Activated CD8-positive, alpha-beta memory T cell treated with anti-CD3 and anti-CD28 coated beads, Interleukin-2, amount 10 ng/mL, durations not matched to agents 7 days and 5 days (primary cell): Measurements from ENCODE around the gene SOWAHD. TPM values are rescaled to one million over a fixed set of nuclear protein-coding genes. Genes with fewer than 3 reads are reported as not detected.
"Not testable (repeated sequence)": the region's sequence is repeated elsewhere in the genome, so short reads cannot be mapped to it uniquely, and the experiment has no call there.

Experiments
- ATAC-seq: fragments of 150-1000 bp; cut with Tn5 transposase; one replicate; pipeline ENCODE4 v1.10.0; 2021; ENCODE audit warnings: moderate library complexity
- CTCF ChIA-PET: fragments of 350-600 bp; sonication (Branson Sonifier 250); formaldehyde crosslinking; loops from one replicate; lab custom pipeline; 2021; ENCODE audit warnings: antibody characterized with exemption; lab: Charles Lee
- DNase-seq: peaks from one replicate; pipeline ENCODE4 v3.0.0-alpha.2; 2020
- H3K27ac Mint-ChIP-seq: one replicate; pipeline ENCODE4 v1.8.0; 2021; ENCODE audit warnings: mild to moderate bottlenecking, mixed read lengths
- H3K27me3 Mint-ChIP-seq: one replicate; pipeline ENCODE4 v1.8.0; 2021; ENCODE audit warnings: mixed read lengths
- H3K36me3 Mint-ChIP-seq: one replicate; pipeline ENCODE4 v1.8.0; 2021; ENCODE audit warnings: mild to moderate bottlenecking, mixed read lengths
- H3K4me1 Mint-ChIP-seq: one replicate; pipeline ENCODE4 v1.8.0; 2021; ENCODE audit warnings: mixed read lengths
- H3K4me3 Mint-ChIP-seq: one replicate; pipeline ENCODE4 v1.8.0; 2021; ENCODE audit warnings: mild to moderate bottlenecking, moderate library complexity, mixed read lengths
- H3K9me3 Mint-ChIP-seq: one replicate; pipeline ENCODE4 v1.8.0; 2022; ENCODE audit warnings: low read depth, mixed read lengths
- total RNA-seq, 2 experiments: library from RNA; stranded (reverse); gene quantifications; one replicate each; pipeline ENCODE4 v1.2.3, GENCODE V29; 2021

The SOWAHD gene
- total RNA-seq, 2 experiments from 2014 or later = 2.1 to 4.7 TPM

GRCh38 chrX:119745283-119745848, 13.0 kb upstream of the SOWAHD start:
- ATAC-seq = no peak
- H3K9me3 Mint-ChIP-seq = no peaks in the 10 kb centered on the region
- DNase-seq = no peak
- H3K4me3 Mint-ChIP-seq = no peak overlapping the region
- H3K36me3 Mint-ChIP-seq = no peaks in the 10 kb centered on the region
- H3K27me3 Mint-ChIP-seq = no peaks in the 10 kb centered on the region
- CTCF ChIA-PET = interaction anchor here (0.7 to 0.9 kb wide), 3 partner anchors 8 to 34 kb away, joined by 3 to 4 read pairs (median 3); no protein-coding TSS in a partner anchor
- H3K4me1 Mint-ChIP-seq = peaks cover 4% of the 10 kb centered on the region
- H3K27ac Mint-ChIP-seq = no peak overlapping the region

GRCh38 chrX:119750131-119750530, 8.3 kb upstream of the SOWAHD start:
- CTCF ChIA-PET = interaction anchor here (1.1 to 1.6 kb wide), 3 partner anchors 20 to 35 kb away, joined by 3 to 8 read pairs (median 4); no protein-coding TSS in a partner anchor
- Mint-ChIP-seq H3K4me1 (peaks cover 19% of the 10 kb centered on the region), H3K4me3 (peak overlapping the region; percentile 43), H3K27ac (peak overlapping the region; percentile 54)
- H3K27me3 Mint-ChIP-seq, ATAC-seq, H3K9me3 Mint-ChIP-seq, DNase-seq, H3K36me3 Mint-ChIP-seq: not testable (repeated sequence)

GRCh38 chrX:119750751-119751150, 7.6 kb upstream of the SOWAHD start:
- not testable (repeated sequence) for H3K4me3 Mint-ChIP-seq, ATAC-seq, H3K27me3 Mint-ChIP-seq, H3K27ac Mint-ChIP-seq, H3K36me3 Mint-ChIP-seq, DNase-seq, H3K9me3 Mint-ChIP-seq
- H3K4me1 Mint-ChIP-seq = peaks cover 24% of the 10 kb centered on the region
- CTCF ChIA-PET = interaction anchor here (1.6 kb wide), 1 partner anchor 34 kb away, joined by 4 read pairs; no protein-coding TSS in a partner anchor

- Mint-ChIP-seq H3K27ac (peak overlapping the region; percentile 98), H3K9me3 (peaks cover 2% of the 10 kb centered on the region), H3K4me3 (no peak overlapping the region), H3K36me3 (peaks cover 1% of the 10 kb centered on the region), H3K27me3 (no peaks in the 10 kb centered on the region), H3K4me1 (peaks cover 46% of the 10 kb centered on the region)
- no peak for DNase-seq
- no peak for ATAC-seq
- CTCF ChIA-PET = interaction anchor here (1.2 to 8.1 kb wide), 6 partner anchors 8 to 179 kb away, joined by 3 to 37 read pairs (median 4); no protein-coding TSS in a partner anchor
Observed at GRCh38 chrX:119753001-119753400, 5.4 kb upstream of the SOWAHD start.

GRCh38 chrX:119753639-119754257, 4.6 kb upstream of the SOWAHD start:
- peak overlapping the region; percentile 98 for H3K27ac Mint-ChIP-seq
- peak; percentile 28 for ATAC-seq
- CTCF ChIA-PET = interaction anchor here (1.1 to 8.1 kb wide), 8 partner anchors 9 to 271 kb away, joined by 3 to 37 read pairs (median 4); no protein-coding TSS in a partner anchor
- H3K4me1 Mint-ChIP-seq = peaks cover 46% of the 10 kb centered on the region
- H3K4me3 Mint-ChIP-seq = no peak overlapping the region
- peaks cover 2% of the 10 kb centered on the region for H3K9me3 Mint-ChIP-seq
- peaks cover 1% of the 10 kb centered on the region for H3K36me3 Mint-ChIP-seq
- peak; percentile 67 for DNase-seq
- H3K27me3 Mint-ChIP-seq = no peaks in the 10 kb centered on the region

GRCh38 chrX:119755981-119756533, 2.3 kb upstream of the SOWAHD start:
- CTCF ChIA-PET = interaction anchor here (1.0 to 8.1 kb wide), 11 partner anchors 11 to 114 kb away, joined by 3 to 37 read pairs (median 4); partner anchors contain the start of genes RPL39 and SEPTIN6
- Mint-ChIP-seq H3K36me3 (peaks cover 1% of the 10 kb centered on the region), H3K27ac (peak overlapping the region; percentile 98), H3K4me1 (peaks cover 52% of the 10 kb centered on the region), H3K27me3 (no peaks in the 10 kb centered on the region), H3K4me3 (peak overlapping the region; percentile 61), H3K9me3 (peaks cover 2% of the 10 kb centered on the region)
- DNase-seq (peak; percentile 90), ATAC-seq (peak; percentile 71)

GRCh38 chrX:119756926-119757635, 1.3 kb upstream of the SOWAHD start:
- CTCF ChIA-PET = interaction anchor here (1.1 to 8.1 kb wide), 6 partner anchors 18 to 64 kb away, joined by 3 to 37 read pairs (median 20); partner anchors contain the start of gene SEPTIN6
- no peak for ATAC-seq

GRCh38 chrX:119757646-119757978, 776 bp upstream of the SOWAHD start:
- Mint-ChIP-seq H3K36me3 (peaks cover 1% of the 10 kb centered on the region), H3K9me3 (no peaks in the 10 kb centered on the region), H3K4me3 (peak overlapping the region; percentile 61), H3K4me1 (peaks cover 54% of the 10 kb centered on the region), H3K27ac (peak overlapping the region; percentile 98), H3K27me3 (no peaks in the 10 kb centered on the region)
- DNase-seq (no peak), ATAC-seq (no peak)
- CTCF ChIA-PET = interaction anchor here (0.8 to 8.1 kb wide), 8 partner anchors 18 to 240 kb away, joined by 3 to 37 read pairs (median 7); partner anchors contain the start of gene RPL39

More at GRCh38 chrX:119756926-119757635, 1.3 kb upstream of the SOWAHD start:
- Mint-ChIP-seq H3K4me1 (peaks cover 53% of the 10 kb centered on the region), H3K27ac (peak overlapping the region; percentile 98), H3K27me3 (no peaks in the 10 kb centered on the region), H3K4me3 (peak overlapping the region; percentile 61), H3K9me3 (no peaks in the 10 kb centered on the region), H3K36me3 (peaks cover 1% of the 10 kb centered on the region)
- DNase-seq = peak; percentile 58

- CTCF ChIA-PET = interaction anchor here (0.7 to 8.1 kb wide), 10 partner anchors 17 to 276 kb away, joined by 3 to 37 read pairs (median 5); partner anchors contain the start of gene RPL39
- Mint-ChIP-seq H3K36me3 (peaks cover 1% of the 10 kb centered on the region), H3K27ac (no peak overlapping the region), H3K4me1 (peaks cover 63% of the 10 kb centered on the region), H3K9me3 (no peaks in the 10 kb centered on the region), H3K4me3 (peak overlapping the region; percentile 59), H3K27me3 (no peaks in the 10 kb centered on the region)
- peak; percentile 58 for DNase-seq
- peak; percentile 41 for ATAC-seq
Observed at GRCh38 chrX:119758731-119759247, 401 bp downstream of the SOWAHD start.

GRCh38 chrX:119759248-119759766, 919 bp downstream of the SOWAHD start:
- no peak for DNase-seq
- Mint-ChIP-seq H3K36me3 (peaks cover 1% of the 10 kb centered on the region), H3K4me3 (peak overlapping the region; percentile 59), H3K27ac (no peak overlapping the region), H3K27me3 (no peaks in the 10 kb centered on the region), H3K9me3 (no peaks in the 10 kb centered on the region), H3K4me1 (peaks cover 59% of the 10 kb centered on the region)
- CTCF ChIA-PET = interaction anchor here (0.7 to 8.1 kb wide), 9 partner anchors 16 to 277 kb away, joined by 3 to 37 read pairs (median 5); no protein-coding TSS in a partner anchor
- no peak for ATAC-seq

- H3K4me1 Mint-ChIP-seq = peaks cover 49% of the 10 kb centered on the region
- ATAC-seq (no peak), DNase-seq (no peak)
- peak overlapping the region; percentile 59 for H3K4me3 Mint-ChIP-seq
- no peaks in the 10 kb centered on the region for H3K27me3 Mint-ChIP-seq
- H3K9me3 Mint-ChIP-seq = no peaks in the 10 kb centered on the region
- H3K36me3 Mint-ChIP-seq = peaks cover 1% of the 10 kb centered on the region
- H3K27ac Mint-ChIP-seq = no peak overlapping the region
- CTCF ChIA-PET = interaction anchor here (1.3 to 8.1 kb wide), 4 partner anchors 15 to 278 kb away, joined by 3 to 37 read pairs (median 18); no protein-coding TSS in a partner anchor
Observed at GRCh38 chrX:119760026-119760877, 1.9 kb downstream of the SOWAHD start.

GRCh38 chrX:119762718-119763117, 4.3 kb downstream of the SOWAHD start:
- DNase-seq (no peak), ATAC-seq (no peak)
- Mint-ChIP-seq H3K27ac (no peak overlapping the region), H3K4me1 (peaks cover 26% of the 10 kb centered on the region), H3K4me3 (no peak overlapping the region), H3K9me3 (no peaks in the 10 kb centered on the region), H3K36me3 (no peaks in the 10 kb centered on the region), H3K27me3 (no peaks in the 10 kb centered on the region)
- CTCF ChIA-PET = no interaction called here
